ENCODE measurements around the gene SLC6A18. TPM values are rescaled to one million over a fixed set of nuclear protein-coding genes. Genes with fewer than 3 reads are reported as not detected.

Gene SLC6A18
- total RNA-seq, 1 donor from 2014 or later = not detected

DNA sequence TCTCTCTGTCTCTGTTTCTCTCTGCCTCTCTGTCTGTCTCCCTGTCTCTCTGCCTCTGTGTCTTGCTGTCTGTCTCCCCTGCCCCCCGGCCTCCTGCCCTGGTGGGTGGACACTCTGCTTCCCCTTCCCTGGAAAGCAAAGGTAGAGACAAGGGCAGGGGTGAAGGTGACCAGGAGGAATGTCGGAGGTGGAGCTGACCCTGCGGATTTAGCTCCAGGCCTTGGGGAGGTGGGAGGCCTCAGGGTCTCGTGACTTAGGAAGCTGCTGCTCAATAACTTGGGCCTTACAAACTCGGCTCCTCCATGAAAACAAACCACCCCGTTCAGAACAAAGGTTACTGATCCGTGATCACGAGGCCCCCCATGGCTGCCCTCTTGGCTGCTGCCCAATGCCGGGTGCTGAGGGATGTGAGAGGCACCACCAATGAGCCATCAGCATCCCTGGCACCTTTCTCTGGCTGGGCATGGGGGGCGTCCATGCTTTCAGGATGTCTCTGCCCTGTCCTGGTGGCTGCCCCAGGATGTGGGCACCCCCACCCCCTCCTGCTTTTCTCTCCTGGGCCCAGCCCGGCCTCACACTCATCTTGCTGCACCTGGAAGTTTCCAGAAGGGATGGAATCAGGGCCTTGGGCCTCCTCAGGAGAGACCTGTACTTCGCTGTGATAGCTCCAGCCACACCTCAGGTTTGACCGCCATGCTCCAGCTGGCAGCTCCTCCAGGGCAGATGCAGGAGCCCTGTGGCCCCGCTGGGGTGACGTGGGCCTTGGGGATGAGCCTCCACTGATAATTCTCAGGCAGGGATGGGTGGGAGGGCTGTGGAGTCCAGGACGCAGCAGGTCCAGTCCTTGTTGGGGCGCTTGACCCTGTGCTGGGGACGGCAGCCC, 38.6 kb upstream of the SLC6A18 start:
- ATAC-seq (no peak), DNase-seq (ENCODE audit: low spot score) (no peak)

DNA sequence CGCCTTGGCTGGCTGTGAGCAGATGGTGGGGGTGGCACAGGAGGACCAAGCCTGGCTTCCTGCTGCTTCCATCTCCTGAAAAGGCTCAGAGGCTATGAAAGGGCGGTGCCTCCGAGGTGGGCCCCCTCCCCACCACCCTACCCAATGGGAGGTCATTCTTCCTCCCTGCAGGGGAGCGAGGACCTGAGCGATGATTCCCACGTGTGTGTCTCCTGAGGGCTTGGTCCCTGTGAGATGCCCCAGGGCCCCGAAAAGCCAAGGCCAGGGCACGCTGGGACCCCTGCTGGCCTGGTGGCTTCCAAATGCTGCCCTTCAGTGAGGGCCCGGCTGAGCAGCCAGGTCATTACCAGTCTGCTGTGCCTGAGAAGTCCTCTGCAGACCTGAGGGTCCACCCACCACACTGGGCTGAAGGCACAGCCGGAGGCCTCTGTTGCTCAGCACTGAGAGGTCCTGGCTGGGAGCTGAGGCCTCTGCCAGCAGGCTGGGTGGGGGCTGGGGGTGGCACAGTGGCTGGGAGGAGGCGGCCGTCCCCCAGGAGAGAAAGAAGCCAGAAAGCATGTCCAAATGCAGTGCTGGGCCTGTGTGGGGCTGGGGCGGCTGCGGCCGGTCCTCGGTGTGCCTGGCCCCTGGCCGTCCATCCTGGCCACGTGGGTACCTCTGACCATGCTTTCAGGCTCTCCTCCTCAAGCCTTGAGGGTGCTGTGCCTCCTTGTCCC, 37.8 kb upstream of the SLC6A18 start:
- no peak for ATAC-seq
- no peak for DNase-seq (ENCODE audit: low spot score)

DNA sequence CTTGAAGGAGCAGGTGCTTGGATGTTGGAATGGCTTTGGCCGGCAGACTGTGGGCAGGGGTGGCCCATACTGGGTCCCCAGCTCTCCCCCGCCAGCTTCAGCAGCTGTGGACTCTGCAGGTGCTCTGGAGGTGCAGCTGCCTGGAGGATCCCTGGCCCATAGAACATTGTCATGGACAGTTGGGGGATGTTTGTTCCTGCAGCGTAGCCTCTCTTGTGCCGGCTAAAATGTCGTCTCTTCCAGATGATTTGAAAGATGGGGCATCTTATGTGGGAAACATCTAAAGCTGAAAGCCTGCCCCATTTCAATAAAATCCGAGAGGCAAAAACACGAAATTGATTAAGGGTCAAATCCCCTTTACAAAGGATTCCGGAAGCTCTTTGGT, 37.2 kb upstream of the SLC6A18 start:
- ATAC-seq (no peak), DNase-seq (ENCODE audit: low spot score) (no peak)

DNA sequence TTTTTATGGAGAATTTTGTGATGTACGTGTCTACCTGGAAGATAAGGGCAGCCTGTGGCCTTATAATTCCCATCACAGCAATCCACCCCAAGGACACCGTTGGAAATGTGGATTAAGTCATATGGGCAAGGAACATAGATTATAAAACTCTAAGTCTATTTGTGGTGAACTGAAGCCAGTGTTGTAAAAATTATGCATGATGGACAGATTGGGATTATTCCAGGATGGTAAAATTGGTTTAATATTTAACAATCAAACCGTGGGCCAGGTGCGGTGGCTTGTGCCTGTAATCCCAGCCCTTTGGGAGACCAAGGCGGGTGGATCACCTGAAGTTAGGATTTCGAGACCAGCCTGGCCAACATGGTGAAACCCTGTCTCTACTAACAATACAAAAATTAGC, 36.7 kb upstream of the SLC6A18 start:
- no peak for ATAC-seq
- no peak for DNase-seq (ENCODE audit: low spot score)

DNA sequence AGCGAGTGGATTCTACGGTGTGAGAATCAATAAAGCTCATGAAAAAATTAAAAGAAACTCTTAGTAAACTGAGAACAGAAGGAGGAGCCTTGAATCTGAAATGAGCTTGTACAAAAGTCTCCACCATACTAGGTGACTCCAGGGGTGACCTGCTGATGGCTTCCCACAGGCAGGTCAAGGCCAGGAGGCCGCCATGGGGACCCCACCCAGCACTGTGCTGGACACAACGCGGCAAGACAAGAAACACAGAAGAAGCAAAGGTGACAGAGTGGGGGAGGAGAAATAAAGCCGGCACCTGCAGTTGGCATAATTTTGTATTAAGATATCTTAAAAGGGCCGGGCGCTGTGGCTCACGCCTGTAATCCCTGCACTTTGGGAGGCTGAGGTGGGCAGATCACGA, 35.9 kb upstream of the SLC6A18 start:
- ATAC-seq (no peak), DNase-seq (ENCODE audit: low spot score) (no peak)

DNA sequence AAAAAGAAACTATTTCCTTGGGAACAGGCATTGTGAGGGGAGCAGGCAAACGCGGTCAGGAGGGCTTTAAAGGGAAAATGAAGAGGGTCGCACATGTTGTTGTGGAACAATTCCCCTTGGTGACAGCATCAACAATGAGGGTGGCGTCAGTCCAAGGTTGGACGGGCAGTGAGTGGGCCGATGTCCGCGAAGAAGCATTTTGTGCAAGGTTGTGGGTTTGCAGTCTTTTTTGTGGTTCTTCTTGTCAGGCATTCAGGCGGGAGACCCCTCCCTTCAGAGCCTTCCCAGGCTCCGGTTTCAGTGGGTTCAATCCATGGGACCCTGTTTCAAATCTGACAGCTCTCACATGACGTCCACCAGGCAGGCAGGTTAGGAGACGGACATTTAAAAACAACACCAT, 34.9 kb upstream of the SLC6A18 start:
- ATAC-seq = no peak
- DNase-seq (ENCODE audit: low spot score) = no peak

DNA sequence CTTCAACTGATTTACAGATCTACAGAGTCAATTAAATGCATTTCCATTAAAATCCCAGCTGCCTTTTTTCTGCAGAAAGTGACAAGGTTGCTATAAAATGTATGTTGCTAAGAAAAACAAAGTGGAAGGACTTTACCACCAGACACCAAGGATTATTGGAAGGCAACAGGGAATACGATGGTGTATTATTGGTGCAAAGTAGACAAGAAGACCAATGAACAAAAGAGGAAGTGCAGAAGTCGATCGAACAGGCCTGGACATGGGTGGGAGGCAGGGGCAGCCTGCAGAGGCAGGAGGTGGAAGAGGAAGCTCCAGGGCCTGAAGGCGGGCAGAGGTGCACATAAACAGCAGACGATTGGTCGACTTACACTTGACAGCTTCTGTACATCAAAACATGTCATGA, 34.3 kb upstream of the SLC6A18 start:
- DNase-seq (ENCODE audit: low spot score) = no peak

DNA sequence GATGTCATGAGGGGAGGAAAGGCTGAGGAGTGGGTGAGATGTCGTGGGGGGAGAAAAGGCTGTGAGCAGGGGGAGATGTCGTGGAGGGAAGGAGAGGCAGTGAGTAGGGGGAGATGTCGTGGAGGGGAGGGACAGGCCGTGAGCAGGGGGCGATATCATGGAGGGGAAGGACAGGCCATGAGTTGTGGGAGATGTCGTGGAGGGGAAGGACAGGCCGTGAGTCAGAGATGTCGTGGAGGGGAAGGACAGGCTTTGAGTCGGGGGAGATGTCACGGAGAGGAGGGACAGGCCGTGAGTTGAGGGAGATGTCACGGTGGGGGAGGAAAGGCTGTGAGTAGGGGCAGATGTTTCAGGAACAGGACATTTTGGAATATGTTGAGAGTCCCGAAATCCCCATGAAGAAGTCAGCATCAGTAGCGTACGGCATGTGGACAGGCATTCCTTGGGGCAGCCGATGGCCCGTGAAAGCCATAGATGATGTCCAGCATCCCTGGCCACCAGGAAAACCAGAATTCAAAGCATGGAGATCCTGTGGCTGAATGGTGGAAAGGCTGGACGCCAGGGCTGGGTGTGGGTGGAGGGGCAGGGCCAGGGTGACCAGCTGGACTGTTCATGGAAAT, 32.1 kb upstream of the SLC6A18 start:
- no peak for ATAC-seq
- no peak for DNase-seq (ENCODE audit: low spot score)

More for the DNA sequence above, 34.3 kb upstream of the SLC6A18 start:
- ATAC-seq = no peak

DNA sequence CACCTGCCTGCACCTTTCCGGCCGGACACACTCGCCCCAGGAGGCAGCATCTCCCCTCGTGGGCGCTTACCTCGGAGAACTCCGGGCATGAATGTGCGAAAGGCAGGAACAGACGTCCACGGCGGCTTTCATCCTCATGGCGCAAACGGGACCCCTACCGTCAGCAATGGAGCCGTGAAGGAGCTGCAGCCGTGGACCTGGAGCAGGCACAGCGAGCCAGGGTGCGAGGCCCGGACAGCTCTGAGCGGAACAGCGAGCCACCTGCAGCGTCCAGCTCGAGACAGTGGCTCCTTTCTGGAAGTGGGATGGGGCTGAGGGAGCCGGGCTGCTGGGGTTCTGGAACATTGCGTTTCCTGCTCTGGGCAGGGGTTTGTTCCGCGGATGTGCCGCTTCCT, 31.6 kb upstream of the SLC6A18 start:
- DNase-seq (ENCODE audit: low spot score) (no peak), ATAC-seq (no peak)

DNA sequence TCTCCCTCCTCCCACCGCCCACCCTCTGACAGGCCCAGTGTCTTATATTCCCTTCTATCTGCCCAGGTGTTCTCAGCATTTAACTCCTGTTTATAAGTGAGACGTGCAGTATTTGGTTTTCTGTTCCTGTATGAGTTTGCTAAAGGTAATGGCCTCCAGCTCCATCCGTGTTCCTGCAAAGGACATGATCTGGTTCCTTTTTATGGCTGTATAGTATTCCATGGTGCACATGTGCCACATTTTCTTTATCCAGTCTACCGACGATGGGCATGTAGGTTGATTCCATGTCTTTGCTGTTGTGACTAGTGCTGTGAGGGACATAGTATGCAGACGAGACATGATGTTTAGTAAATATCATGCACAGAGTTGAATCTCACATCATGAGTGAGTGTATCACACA, 30.8 kb upstream of the SLC6A18 start:
- DNase-seq (ENCODE audit: low spot score) = no peak
- no peak for ATAC-seq

DNA sequence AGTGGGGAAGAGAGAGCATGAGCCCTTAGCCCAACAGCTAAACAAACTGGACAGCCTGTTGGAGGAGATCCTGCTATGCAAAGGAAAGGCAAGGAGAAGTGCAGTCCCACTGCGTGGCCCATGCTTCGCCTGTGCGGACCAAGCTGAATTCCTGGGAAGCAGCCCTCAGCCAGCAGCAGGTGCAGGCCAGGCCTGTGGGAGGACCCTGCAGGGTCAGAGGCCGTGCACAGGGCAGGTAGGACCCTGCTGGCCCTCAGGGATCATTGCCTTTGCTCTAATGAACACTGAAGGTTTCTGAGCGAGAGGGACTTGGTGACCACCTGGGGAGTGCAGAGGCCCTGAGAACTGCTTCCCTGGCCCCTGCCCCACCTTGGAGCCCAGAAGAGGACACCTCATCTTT, 29.7 kb upstream of the SLC6A18 start:
- no peak for ATAC-seq
- DNase-seq (ENCODE audit: low spot score) = no peak

DNA sequence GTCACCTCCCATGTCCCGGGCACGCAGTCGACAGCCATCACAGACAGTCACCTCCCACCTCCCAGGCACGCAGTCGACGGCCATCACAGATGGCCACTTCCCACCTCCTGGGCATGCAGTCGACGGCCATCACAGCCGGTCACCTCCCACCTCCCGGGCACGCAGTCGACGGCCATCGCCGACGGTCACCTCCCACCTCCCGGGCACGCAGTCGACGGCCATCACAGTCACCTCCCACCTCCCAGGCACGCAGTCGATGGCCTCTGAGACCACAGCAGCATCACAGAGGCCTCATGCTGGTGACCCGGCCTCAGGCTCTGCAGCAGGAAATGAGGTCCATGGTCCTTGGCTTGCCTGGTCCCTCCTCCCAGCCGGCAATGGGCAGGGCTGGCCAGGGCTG, 29.3 kb upstream of the SLC6A18 start:
- ATAC-seq = no peak
- DNase-seq (ENCODE audit: low spot score) = no peak

DNA sequence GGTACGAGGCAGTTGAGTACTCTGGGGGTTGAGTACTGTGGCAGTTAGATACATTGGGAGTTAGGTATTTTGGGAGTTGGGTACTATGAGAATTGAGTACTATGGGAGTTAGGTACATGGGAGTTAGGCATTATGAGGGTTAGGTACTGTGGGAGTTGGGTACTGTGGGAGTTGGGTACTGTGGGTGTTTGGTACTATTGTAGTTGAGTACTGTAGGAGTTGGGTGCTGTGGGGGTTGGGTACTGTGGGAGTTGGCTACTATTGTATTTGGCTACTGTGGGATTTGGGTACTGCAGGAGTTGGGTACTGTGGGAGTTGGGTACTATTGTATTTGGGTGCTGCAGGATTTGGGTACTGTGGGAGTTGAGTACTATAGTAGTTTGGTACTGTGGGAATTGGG, 28.6 kb upstream of the SLC6A18 start:
- no peak for DNase-seq (ENCODE audit: low spot score)
- no peak for ATAC-seq

DNA sequence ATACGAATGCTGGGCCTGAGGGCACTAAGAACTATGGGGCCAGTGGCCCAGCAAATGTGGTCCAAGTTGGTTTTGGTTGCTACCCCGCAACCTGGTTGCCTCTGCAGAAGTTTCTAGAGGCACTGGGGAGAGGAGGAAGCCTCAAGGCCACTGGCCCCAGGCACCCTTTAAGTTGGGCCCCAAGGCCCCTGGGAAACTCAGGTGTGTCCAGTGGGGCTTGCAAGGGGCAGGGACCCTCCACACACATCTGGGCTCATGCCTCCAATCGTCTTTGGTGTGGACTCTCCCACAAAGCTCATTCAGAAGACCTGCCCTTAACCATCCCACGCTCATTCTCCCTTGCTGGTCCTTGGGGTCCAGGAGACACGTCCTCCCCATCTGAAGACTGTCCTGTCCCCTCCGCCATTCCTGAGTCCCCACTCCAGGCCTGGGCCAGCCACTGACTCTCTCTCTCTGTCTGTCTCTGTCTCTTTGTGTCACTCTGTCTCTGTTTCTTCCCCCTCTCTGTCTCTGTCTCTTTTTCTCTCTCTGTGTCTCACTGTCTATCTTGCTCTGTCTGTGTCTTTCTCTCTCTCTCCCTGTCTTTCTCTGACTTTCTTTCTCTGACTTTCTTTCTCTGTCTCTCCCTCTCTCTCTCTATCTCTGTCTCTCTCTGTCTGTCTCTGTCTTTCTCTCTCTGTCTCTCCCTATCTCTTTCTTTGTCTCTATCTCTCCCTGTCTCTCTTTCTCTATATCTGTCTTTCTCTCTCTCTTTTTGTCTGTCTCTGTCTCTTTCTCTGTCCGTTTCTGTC, 27.1 kb upstream of the SLC6A18 start:
- ATAC-seq = no peak
- DNase-seq (ENCODE audit: low spot score) = no peak

DNA sequence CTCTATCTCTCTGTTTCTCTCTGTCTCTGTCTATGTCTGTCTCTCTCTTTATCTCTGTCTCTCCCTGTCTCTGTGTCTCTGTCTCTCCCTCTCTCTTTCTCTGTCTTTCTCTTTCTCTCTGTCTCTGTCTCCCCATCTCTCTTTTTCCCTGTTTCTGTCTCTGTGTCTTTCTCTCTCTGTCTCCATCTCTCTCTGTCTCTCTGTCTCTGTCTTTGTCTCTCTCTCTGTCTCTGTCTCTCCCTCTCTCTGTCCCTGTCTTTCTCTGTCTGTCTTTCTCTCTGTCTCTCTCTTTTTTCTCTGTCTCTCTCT, 25.9 kb upstream of the SLC6A18 start:
- ATAC-seq (no peak), DNase-seq (ENCODE audit: low spot score) (no peak)

DNA sequence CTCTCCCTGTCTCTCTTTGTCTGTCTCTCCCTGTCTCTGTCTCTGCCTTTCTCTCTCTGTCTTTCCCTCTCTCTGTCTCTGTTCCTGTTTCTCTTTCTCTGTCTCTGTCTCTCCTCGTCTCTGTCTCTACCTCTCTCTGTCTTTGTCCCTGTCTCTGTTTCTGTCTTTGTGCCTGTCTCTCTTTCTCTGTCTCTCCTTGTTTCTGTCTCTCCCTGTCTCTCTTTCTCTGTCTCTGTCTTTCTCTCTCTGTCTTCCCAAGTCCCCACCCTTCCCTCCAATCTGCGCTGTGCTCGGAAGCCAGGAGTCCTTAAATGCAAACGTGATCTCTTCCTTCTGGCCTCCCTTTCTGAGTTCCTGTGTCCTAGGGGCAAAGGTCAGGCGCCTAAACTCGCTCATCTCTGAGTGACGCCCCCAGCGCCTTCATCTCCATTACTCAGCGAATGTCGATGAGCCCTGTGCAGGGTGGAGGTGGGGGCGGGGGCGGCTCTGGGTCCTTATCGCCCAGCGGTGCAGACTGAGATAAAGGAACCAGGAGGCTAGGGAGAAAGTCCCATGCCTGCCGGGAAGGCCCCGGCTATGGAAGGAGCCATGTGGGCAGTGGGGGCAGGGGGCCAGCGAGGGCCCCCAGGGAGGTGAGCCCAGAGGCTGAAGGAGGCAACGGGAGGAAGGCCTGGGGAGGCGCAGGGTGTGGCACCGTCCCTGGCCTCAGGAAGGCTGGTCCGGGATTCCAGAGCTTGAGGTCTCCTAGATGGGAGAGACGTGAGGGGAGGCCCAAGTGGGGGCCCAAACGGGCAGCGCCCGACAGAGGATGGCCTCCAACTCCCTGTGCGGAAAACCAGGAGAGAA, 25.3 kb upstream of the SLC6A18 start:
- ATAC-seq (no peak), DNase-seq (ENCODE audit: low spot score) (no peak)

DNA sequence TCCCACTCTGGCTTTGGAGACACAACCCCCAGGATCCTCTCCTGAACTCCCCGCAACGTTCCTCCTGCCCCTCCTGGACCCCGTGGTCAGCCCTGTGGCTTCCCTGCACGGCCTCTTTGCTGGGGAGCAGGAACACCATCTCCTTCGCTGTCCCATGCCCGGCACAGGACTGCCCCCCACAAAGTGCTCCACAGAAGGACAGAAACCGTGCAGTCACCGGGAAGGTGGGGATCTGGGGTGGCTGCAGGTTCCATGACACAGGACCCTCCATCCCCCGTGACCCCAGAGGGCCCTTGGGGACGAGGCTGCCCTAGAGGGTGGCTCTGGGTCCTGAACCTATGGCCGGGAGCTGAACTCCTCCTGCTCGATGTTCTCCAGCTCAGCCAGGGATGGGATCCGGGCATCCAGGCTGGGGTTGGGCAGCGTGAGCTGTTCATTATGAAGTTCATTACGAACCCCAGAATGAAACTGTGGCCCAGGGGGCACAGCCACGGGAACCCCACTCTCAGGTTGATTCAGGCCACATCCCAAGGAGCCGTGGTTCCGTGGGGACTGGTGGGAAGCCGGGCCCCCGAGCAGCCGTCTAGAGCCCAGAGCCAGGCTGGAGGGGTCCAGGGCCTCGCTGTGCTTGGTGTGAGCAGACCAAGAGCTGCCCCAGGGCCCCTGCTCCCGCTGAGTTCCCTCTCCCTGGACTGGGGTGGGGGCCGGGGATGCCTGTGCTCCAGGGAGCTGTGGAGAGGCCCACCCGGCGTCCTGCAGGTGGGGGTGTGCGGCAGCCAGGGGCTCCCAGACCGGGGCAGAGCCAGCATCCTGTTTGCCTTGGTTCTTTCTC, 24.5 kb upstream of the SLC6A18 start:
- ATAC-seq (no peak), DNase-seq (ENCODE audit: low spot score) (no peak)

DNA sequence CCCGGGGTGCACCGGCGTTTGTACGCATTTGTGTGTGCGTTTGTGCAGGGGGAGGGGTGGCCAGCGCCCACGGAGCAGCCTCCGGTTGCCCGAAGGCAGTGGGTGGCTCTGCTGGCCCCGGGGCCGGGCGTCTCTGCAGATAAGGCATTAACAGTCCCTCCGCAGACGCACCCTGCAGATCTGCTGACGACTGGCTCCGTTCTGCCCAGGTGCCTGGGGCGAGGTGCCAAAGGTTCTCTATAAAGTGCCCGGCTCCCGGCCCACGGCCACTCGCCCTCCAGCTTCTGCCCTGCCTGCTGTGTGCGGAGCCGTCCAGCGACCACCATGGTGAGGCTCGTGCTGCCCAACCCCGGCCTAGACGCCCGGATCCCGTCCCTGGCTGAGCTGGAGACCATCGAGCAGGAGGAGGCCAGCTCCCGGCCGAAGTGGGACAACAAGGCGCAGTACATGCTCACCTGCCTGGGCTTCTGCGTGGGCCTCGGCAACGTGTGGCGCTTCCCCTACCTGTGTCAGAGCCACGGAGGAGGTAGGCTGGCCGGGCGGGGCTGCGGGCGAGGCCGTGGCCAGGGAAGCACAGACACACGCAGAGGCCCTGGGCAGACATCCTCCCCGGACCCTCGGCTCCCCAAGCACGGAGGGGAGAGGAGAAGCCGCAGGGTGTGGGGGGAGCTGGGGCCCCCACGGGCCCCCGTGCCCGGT, 23.7 kb upstream of the SLC6A18 start, which contains the start of gene SLC6A19:
Gene SLC6A19, plus strand, starts transcription at position 269 of the 699 bp plus-strand sequence. Its CDS starts 56 bp downstream, at position 325.
- DNase-seq (ENCODE audit: low spot score) (no peak), ATAC-seq (no peak)

Data from left lobe of liver (tissue), 2 donors.